ENCODE data around the gene TBX2.

Gene TBX2

DNA sequence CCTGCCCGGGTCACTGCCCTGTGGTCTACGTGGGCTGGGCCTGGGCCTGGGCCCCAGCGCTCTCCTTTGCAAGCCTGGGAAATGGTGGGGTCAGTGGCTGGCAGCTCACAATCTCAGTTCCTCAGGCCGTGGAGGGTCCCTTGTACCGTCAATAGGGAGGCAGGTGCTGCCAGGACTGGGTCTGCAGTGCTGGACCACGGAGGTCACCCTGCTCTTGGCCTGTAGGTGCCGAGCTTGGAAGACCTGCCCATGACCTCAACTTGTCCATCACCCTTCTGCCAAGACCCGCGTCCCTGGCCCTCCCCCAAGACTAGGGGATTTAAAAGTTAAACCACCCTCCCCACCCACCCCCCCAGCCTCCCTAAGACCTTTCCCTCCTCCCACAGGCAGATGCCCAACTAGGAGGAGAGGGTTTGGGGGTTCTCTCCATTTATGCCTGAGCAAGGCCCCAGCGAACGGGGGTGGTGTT lies 2.5 kb downstream of the TBX2 start:
- DNase-seq (ENCODE audit: low read depth in 2 of 2) = no peak

DNA sequence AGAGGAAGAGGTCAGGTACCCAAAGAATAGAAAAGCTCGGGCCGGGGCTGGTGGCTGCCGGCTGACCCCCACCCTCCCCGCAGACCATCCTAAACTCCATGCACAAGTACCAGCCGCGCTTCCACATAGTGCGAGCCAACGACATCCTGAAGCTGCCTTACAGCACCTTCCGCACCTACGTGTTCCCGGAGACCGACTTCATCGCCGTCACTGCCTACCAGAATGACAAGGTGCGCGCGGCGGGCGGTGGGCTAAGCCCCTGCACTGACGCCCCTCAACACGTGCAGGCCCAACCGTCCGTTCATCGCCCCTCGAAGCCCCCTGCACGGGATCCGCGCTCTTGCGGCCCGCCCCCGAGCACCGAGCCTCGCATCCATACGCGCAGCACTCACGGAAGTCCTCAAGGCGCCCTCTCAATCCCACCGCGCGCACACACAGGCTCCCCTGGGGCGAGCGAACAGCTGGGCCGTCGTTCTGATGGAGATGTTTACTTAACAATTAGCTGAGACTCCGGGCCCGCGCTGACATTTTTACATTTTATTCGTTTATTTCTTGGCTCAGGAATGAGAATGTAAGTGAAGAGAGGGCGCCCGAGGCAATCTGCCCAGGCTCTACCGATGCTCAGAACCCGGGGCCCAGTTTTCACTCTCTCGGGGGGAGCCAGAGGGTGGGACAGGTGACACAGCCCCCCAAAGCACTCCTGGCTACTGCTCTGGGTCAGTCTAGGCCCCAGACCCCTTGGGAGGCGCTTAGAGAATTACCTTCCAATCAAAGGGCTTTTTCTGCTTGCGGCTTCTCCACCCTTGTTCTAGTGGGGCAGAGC lies 3.5 kb downstream of the TBX2 start:
- DNase-seq (ENCODE audit: low read depth in 2 of 2) = no peak

DNA sequence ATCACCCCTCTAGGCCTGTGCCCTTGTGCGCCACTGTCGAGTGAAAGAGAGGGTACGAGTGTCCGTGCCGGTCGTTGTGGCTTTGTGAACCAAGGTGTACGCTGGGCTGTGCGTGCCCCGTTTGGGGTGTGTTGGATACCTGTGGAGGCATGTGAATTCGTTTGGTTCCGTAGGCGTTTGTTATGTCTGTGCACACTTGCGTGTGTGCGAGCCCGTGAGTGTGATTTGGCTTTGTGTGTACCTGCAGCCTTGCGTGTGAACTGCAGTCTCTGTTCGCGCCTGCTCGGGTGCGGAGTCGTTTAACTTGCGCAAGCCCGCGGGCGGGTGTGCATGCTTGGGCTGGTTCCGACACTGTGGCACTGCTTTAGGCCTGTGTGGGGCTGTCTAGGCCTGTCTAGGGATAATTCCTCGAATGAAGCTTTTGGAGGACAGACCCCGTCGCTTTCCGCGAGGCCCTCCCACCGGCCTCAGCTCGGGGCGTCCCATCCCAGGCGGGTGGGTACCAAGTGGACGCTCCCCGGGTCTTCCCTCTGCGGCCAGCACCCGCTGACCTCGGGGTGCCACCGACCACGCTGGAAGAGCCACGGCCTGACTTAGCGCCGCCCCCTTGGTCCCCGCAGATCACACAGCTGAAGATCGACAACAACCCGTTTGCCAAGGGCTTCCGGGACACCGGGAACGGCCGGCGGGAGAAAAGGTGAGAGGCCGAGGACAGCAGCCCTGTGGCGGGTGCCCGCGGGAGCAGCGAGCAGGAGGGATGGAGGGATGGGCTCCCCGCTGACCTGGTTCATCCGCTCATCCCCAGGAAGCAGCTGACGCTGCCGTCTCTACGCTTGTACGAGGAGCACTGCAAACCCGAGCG lies 4.4 kb downstream of the TBX2 start:
- DNase-seq (ENCODE audit: low read depth in 2 of 2) = no peak

DNA sequence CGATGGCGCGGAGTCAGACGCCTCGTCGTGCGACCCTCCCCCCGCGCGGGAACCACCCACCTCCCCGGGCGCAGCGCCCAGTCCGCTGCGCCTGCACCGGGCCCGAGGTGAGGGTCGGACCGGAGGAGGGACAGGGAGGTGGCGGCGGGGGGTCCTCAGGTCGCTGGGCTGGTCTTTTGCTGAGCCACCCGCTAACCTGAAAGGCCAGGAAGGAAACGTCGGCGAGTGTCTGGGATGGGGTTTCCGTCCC lies 4.9 kb downstream of the TBX2 start:
- no peak for DNase-seq (ENCODE audit: low read depth in 2 of 2)

DNA sequence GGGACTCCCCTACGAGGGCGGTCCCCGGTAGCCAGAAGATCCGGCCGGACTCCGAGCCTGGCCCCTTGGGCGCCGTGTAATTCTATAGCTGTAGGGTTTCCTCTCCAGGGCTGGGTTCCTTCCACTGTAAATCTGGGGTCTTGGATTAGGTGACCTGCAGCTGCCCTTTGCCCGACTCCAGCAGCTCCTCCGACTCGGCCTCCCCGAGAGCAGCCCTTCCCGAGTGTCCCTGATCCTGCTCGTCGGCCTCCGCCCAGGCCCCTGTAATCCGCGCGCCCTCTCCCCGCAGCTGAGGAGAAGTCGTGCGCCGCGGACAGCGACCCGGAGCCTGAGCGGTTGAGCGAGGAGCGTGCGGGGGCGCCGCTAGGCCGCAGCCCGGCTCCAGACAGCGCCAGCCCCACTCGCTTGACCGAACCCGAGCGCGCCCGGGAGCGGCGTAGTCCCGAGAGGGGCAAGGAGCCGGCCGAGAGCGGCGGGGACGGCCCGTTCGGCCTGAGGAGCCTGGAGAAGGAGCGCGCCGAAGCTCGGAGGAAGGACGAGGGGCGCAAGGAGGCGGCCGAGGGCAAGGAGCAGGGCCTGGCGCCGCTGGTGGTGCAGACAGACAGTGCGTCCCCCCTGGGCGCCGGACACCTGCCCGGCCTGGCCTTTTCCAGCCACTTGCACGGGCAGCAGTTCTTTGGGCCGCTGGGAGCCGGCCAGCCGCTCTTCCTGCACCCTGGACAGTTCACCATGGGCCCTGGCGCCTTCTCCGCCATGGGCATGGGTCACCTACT lies 5.5 kb downstream of the TBX2 start:
- no peak for DNase-seq (ENCODE audit: low read depth in 2 of 2)

DNA sequence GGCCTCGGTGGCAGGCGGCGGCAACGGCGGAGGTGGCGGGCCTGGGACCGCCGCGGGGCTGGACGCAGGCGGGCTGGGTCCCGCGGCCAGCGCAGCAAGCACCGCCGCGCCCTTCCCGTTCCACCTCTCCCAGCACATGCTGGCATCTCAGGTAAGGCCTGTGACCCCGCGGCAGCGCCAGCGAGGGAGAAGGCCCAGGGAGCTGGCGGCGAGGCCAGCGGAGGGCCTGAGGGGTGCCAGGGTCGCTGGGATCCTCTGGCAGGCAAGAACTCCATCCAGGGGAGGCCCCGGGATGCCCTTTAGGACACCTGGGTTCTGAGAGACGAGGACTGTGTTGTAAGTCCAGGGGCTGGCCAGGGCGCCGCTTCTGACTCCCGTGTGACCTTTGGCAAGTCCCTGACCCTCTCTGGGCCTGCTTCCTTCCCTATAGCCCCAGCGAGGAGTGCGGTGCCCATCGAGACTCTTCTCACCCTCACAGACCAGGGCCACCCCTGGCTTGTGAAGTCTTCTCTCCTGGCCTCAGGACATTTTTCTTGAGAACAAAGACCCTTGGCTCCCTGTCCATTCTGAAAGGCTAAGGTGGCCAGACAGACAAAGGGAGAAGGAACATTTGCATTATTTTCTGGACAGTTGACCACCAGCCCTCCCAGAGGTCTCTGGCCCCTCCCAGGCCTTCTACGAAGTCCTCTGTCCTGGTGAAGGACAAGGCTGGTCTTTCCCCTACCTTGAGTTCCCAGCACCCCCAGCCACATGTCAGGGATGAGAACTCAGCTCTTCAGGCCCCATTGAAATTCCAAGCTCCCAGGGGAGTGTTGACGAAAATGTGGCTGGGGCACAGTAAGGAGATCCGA lies 6.3 kb downstream of the TBX2 start:
- no peak for DNase-seq (ENCODE audit: low read depth in 2 of 2)

DNA sequence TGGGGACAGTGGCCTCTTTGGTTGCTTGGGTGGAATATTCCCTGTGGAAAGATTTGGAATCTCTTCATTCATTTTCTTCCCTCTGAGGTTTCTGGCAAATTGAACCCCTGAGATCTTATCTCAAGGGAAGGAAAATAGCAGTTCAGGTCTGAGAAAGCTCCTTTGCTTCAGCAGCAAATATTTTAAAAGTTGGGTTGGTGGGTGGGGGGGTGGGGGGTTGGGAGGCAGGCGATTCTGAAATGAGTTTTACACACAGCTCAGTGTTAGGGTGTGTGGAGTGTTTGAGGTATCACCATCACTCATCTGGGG lies 6.8 kb downstream of the TBX2 start:
- no peak for DNase-seq (ENCODE audit: low read depth in 2 of 2)

DNA sequence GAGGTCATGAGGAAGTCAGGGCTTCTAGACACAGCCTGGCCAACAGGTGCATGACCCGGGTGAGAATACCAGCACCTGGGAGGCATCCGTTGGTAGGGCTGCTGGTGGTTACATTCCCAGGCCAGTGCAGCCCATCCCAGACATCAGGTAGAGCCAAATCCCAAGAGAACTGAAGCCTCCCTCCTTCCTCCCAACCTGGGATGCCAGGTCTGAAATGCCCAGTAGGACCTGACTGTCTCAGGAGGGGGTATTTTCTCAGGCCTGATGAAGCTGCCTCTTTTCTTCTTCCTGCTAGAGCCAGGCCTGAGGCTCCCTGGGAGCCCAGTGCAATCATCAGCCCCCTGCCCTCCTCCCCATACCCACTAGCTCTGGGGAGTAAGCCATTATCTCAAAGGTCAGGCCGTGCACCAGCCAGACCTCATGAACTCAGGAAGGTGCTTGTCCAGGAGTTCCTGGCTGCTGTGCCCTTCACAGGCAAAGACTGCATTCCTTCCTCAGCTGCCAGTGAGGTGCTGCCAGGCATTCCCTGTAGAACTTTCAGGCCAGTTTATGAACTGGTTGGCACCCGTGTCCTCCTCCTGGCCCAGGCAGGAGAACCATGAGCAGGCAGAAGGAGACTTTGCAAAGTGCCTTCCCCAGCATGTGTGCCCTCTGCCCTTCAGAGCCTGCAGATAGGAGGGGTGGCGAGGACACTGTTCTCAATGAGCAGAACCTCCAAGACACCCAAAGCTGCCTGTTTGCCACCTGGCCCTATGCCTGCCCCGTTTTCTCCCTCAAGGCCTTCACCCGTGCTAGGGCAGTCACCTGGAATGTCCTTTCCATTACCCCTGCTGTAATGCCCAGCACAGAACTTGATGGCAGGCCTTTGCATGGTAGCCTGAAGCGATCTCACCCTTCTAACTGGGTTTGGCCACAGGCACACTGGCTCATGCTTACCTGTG lies 7.6 kb downstream of the TBX2 start:
- DNase-seq (ENCODE audit: low read depth in 2 of 2) = no peak

DNA sequence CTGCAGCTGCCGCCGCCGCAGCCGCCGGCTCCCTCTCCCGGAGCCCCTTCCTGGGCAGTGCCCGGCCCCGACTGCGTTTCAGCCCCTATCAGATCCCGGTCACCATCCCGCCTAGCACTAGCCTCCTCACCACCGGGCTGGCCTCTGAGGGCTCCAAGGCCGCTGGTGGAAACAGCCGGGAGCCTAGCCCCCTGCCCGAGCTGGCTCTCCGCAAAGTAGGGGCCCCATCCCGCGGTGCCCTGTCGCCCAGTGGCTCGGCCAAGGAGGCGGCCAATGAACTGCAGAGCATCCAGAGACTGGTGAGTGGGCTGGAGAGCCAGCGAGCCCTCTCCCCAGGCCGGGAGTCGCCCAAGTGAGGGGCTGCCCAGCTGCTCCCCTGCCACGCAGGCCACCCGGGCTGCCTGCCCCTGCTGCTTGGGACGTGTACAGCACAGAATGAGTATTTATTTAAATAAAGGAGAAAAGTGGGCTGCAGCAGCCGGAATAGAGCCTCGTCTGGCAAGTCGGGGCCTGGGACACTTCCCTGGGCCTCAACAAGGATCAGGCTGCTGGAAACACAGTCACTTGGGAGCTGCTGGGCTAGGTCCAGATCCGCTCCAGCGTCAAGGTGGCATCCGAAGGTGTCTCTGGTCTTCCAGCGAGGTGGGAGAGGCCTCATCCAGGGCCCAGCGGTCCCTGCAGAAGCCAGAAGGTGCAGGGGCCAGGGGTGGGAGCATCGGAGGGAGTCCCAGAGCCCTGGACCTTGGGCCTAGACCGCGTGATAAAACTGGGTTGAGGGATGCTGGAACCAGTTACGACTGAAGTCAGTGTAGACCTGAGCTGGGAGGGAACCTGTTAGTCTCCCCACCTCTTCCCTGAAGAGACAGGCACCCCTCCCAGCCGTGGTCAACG lies 8.8 kb downstream of the TBX2 start:
- no peak for DNase-seq (ENCODE audit: low read depth in 2 of 2)

DNA sequence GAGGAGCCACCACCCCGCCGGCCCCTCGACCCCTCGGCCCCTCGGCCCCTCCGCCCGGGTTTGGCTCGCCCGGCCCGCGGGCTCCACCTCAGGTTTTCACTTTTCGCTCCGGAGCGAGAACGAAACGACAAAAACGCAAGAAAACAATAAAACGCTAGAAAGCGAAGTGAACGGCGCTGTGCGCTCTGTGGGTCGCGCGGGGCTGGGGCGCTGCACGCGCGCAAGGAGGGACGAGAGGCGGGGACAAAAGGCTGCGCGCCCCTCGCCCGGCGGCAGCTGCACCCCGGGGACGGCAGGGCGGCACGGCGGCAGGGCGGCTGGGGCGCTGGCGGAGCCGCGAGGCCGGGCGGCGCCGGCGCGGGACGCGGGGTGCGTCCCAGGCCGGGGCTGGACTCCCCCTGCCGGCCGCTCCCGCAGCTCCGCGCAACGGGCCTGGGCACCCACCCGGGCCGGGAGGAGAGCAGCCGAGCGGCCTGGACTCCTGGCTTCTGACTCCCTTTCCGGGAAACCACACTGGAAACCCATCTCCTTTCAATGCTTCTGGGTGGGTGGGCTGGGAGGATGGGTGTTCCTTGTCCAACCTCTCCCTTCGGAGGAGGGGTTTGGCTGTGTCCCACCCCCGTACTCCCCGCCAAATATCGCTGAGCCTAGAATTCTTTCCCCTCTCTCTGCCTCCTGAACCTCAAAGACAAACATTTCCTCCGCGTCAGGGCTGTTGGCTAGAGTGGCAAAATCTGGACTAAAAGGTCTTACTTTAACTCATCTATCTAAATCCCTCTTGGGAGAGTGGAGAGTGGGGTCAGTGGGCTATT lies 9.9 kb downstream of the TBX2 start:
- DNase-seq (ENCODE audit: low read depth in 2 of 2) = no peak

DNA sequence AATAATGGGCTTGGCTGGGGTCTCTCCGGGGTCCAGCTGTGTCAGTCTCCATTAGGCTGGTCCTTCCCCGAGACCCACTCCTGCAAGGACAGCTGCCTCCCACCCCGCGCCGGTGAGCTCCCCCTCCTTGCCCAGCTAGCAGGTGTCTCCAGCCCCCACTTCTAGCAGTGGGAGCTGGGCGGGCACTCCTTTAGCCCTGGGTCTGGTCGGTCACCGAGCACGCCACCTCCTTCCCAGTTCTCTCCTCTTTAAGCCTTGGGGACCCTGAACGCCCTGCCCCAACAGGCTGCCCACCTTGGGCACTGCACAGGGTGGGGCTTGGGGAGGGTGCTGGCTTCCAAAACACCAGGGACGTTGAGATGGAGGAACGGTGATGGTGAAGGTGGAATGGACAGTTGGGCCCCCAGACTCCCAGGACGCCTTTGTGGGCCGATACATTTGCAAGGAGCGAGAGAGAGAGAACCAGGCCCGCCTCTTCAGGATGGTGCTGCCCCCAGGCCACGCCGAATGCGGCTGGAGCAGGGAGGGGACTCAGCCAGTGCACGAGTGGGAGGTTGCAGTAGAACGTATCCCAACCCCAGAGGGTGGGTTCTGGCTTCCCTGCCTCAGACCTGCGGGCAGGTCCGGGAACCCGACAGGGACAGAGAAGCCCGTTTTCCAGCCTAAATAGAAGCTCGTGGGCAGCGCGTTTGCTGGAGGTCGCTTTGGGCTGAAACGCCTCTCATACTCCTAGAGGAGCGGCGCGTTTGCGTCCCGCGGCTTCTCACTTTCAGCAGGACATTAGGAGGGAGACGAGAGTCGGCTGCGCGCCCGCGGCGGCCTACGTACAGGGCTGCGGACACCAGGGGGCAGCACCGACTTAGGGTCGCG lies 10.7 kb downstream of the TBX2 start:
- DNase-seq (ENCODE audit: low read depth in 2 of 2) = peak; percentile 62 to 65

DNA sequence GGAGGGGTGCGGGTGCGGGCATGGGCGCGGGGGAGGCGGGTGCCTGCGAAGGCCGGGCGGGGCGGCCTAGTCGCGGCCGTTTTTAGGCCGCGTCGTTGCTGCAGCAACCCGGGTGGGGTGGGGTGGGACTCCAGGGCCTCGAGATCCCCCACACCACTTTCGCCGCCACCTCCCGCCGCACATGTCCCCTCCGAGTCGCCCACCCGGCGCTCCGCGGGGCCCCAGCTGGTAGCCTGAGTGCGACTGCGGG lies 11.3 kb downstream of the TBX2 start:
- no peak for DNase-seq (ENCODE audit: low read depth in 2 of 2)

DNA sequence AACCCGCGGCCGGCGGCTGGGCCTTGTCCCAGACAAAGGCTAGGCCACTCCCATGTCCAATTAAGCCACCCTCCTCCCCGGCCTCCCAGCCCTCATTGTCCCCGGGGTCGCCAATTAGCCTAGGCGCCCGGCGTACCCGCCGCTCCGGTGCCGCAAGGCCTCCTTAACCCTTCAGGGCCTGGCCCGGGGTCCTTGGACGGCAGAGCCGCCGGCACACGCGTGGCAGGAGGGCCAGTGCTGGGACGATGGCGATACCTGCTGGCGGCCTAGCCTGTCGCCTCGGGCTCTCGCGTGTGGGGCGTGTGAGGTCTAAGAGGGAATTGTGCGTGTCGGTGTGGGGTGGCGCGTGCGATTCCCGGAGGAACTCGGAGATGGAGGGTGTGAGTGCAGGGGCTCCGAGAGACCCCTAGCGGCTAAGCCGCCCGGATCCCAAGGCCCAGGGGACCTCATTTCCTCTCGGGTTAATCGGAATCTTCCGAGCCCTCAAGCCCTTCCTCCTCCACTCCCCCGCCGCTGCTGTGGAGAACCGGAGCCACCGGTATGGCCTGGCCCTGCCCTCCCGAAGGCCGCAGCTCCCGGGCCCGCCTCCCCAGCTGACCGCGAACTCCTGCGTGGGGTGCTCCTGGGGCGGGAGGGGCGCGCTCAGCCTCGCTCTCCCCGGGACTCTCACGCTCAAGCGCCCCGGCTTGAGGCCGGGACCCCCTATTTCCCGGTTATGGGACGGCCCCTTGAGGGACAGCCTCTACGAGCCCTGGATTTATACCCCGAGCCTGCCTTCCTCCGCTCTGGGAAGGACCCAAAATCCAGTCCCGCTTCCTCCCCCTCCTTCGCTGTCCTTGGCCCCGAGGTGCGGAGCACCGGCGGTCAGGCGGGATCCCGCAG lies 11.9 kb downstream of the TBX2 start:
- DNase-seq (ENCODE audit: low read depth in 2 of 2) = no peak

DNA sequence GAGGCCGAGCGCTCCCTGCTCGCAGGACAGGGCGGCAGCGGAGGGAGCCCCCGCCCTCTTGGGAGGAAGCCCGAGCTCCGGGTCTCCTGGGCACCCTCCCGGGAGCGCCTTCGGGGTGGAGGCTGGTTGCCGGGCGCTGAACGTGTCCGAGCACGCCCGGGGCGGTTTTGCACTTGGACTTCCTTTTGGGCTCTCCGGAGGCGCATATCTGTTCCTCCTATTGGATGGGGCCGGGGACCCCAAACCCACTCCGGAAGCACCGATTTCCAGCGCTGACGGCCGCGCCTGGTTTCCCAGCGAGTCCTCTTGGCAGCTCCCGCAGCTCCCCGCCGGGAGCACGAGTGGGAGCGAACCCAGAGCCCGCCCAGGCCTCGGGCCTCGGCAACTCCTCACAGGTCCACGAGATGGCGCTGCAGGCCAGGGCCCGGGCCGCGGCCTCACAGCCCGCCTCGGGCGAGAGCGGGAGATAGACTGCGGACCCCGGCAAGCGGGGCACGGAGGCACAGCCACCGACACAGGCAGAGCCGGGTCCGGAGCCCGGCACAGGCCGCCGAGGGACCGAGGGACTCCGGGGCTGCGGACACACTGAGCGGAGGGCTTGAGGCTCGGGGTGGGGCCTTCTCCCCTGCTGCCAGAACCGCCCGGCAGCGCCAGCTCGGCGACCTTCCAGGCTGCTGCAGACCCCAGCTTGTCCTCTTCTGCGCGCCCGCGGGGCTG lies 12.7 kb downstream of the TBX2 start:
- DNase-seq (ENCODE audit: low read depth in 2 of 2) = peak; percentile 59 to 62

DNA sequence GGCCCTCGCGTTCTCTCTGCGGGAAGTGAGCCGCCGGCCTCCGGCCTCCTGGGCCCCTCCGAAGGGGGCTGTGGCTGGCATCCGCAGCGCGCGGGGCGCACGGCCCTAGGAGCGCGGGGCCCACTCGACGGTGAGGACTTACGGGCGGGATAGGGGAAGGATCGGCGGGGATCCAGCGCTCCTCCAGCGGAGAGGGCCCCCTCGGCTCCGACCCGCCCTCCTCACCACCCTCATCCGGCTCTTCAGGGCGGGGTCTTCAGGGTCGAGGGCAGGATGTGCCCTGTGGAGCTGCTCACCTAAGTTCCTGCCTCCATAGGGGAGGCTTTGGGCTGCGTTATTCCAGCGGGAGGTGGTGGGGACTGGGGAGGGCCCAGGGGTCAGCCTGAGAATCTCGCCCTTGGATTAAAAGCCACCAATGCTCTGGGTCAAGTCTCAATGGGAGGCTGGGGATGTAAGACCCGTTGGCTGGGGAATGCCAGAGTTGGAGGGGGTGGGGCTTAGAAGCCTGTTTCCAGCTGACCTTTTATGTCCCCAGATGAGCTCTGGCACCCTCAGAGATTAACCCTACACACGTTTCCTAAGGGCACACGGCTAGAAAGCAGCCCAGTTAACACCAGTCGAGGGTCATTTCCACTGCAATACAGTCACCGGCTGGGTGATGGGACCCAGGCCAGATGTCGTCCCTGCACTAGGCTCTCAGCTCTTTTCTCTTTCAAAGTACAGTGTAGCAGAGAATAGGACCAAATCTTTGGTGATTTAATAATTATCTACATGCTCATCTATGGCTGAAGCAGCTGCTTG lies 13.4 kb downstream of the TBX2 start:
- DNase-seq (ENCODE audit: low read depth in 2 of 2) = no peak
